NCI-H2081 (cell line): Measurements from ENCODE around the gene TRIM14.

Experiments
- DNase-seq, 2 experiments: peaks; one replicate each; lab custom pipeline; 2025; lab: John Stamatoyannopoulos, UW

The TRIM14 gene

GRCh38 chr9:98118640-98119601 lies at the start of gene TRIM14:
Gene TRIM14 (minus strand): TSS chr9:98119222. CDS start chr9:98119188, 34 bp downstream.
- peak; percentile 27 to 28 for DNase-seq

GRCh38 chr9:98168153-98168780 lies 49.2 kb upstream of the TRIM14 start:
- no peak for DNase-seq

GRCh38 chr9:98164912-98165311 lies 45.9 kb upstream of the TRIM14 start:
- DNase-seq: no peak

- DNase-seq: no peak
Measured at GRCh38 chr9:98162613-98163012, 43.6 kb upstream of the TRIM14 start.

- DNase-seq: no peak
Measured at GRCh38 chr9:98161851-98162250, 42.8 kb upstream of the TRIM14 start.

GRCh38 chr9:98159790-98160189 lies 40.8 kb upstream of the TRIM14 start:
- DNase-seq: no peak

- no peak for DNase-seq
Measured at GRCh38 chr9:98159301-98159700, 40.3 kb upstream of the TRIM14 start.

GRCh38 chr9:98158071-98158831 lies 39.2 kb upstream of the TRIM14 start:
- DNase-seq: peak; percentile 34 to 69

- no peak for DNase-seq
Measured at GRCh38 chr9:98157372-98157771, 38.4 kb upstream of the TRIM14 start.

- DNase-seq: no peak
Measured at GRCh38 chr9:98154678-98155077, 35.7 kb upstream of the TRIM14 start.

- DNase-seq: no peak
Measured at GRCh38 chr9:98152526-98152925, 33.5 kb upstream of the TRIM14 start.

- DNase-seq: no peak
Measured at GRCh38 chr9:98150721-98151120, 31.7 kb upstream of the TRIM14 start.

GRCh38 chr9:98150164-98150563 lies 31.1 kb upstream of the TRIM14 start:
- DNase-seq: no peak

GRCh38 chr9:98149422-98149821 lies 30.4 kb upstream of the TRIM14 start:
- DNase-seq: no peak

GRCh38 chr9:98148486-98148885 lies 29.5 kb upstream of the TRIM14 start:
- DNase-seq: no peak

GRCh38 chr9:98147582-98147981 lies 28.6 kb upstream of the TRIM14 start:
- DNase-seq: no peak

- DNase-seq: no peak
Measured at GRCh38 chr9:98146101-98146991, 27.3 kb upstream of the TRIM14 start.

GRCh38 chr9:98144631-98145030 lies 25.6 kb upstream of the TRIM14 start:
- DNase-seq: no peak

GRCh38 chr9:98144076-98144475 lies 25.1 kb upstream of the TRIM14 start:
- no peak for DNase-seq

- DNase-seq: no peak
Measured at GRCh38 chr9:98142925-98143481, 24.0 kb upstream of the TRIM14 start.
